Fibroblast of lung (primary cell): ENCODE results near the gene NUMA1.

ENCODE experiments used
- CTCF ChIP-seq, 2 donors: IDR thresholded peaks in 1 of 2; conservative IDR thresholded peaks in 1 of 2; 1 replicate in 1 of 2; 2 replicates in 1 of 2; pipeline ENCODE4 v1.5.1; 2011 to 2012; ENCODE audit warnings: low read length in 2 of 2, control low read depth in 1 of 2, inconsistent platforms in 1 of 2, low read depth in 1 of 2, mild to moderate bottlenecking in 1 of 2
- EZH2 ChIP-seq: IDR thresholded peaks from 2 replicates; pipeline ENCODE4 v1.5.1; 2012; ENCODE audit warnings: low read length, control low read depth, mild to moderate bottlenecking; ENCODE audit errors: missing control alignments

GRCh38 chr11:72100009-72100408 is 19.7 kb upstream of the NUMA1 start:
- TF ChIP-seq CTCF (conservative IDR thresholded peaks at IDR 0.05 in 1 of 2, IDR thresholded peaks at IDR 0.05 in 1 of 2; ENCODE audit: low read depth in 1 of 2, low read length in 2 of 2) (no peak), EZH2 (no peak)
